SU-DHL-6 (cell line): ENCODE measurements around the gene ALDOC.

Source experiments
- CTCF ChIP-seq: fragments of 200-600 bp; sonication (generic); IDR thresholded peaks from one replicate; pipeline ENCODE4 v1.5.1; 2017; ENCODE audit warnings: antibody characterized with exemption, mild to moderate bottlenecking, low read length, moderate library complexity; ENCODE audit not compliant: insufficient read depth, poor library complexity, severe bottlenecking
- EZH2phosphoT487 ChIP-seq: fragments of 200-600 bp; sonication (generic), shearing (Covaris generic); conservative IDR thresholded peaks from 2 replicates; pipeline ENCODE4 v1.6.1; 2018; ENCODE audit warnings: mild to moderate bottlenecking, antibody characterized with exemption, low read length, moderate library complexity, mixed read lengths

GRCh38 chr17:28547096-28547622 lies 29.5 kb downstream of the ALDOC start:
- TF ChIP-seq CTCF (no peak), EZH2phosphoT487 (no peak)
